Measurements from ENCODE around the gene CLCN7.

DNA sequence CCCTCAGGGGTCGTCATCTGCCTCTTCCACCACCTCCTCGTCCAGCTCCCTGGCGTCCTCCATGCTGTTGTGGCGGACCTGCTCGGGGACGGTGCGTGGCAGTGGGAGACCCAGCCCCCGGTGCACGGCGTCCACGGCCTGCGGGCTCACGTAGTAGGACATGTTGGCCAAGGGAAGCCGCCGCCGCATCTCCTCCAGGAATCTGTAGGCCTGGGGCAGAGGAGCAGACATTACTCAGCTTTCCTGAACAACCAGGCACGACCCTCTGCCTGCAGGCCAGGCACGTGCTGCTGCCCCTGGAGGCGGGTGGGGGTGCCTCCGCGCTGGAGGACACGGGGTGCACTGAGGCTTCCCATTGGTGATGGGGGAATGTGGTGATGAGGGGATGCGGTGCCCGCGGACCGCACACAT lies 36.1 kb upstream of the CLCN7 start:
- TF ChIP-seq, protein P1, sequence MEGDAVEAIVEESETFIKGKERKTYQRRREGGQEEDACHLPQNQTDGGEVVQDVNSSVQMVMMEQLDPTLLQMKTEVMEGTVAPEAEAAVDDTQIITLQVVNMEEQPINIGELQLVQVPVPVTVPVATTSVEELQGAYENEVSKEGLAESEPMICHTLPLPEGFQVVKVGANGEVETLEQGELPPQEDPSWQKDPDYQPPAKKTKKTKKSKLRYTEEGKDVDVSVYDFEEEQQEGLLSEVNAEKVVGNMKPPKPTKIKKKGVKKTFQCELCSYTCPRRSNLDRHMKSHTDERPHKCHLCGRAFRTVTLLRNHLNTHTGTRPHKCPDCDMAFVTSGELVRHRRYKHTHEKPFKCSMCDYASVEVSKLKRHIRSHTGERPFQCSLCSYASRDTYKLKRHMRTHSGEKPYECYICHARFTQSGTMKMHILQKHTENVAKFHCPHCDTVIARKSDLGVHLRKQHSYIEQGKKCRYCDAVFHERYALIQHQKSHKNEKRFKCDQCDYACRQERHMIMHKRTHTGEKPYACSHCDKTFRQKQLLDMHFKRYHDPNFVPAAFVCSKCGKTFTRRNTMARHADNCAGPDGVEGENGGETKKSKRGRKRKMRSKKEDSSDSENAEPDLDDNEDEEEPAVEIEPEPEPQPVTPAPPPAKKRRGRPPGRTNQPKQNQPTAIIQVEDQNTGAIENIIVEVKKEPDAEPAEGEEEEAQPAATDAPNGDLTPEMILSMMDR (IDR thresholded peaks at IDR 0.05), result no peak
- no peak for TF ChIP-seq EP300 (IDR thresholded peaks at IDR 0.05)

Measured in stomach (tissue), 4 donors.